GM21423 (cell line): Measurements from ENCODE around the gene GAA.

ENCODE experiments used
- ATAC-seq: cut with Tn5 transposase; IDR thresholded peaks from one replicate; pipeline ENCODE4 v1.9.1; 2021; ENCODE audit warnings: mild to moderate bottlenecking, moderate library complexity; ENCODE audit not compliant: unreplicated experiment

Gene GAA

GRCh38 chr17:80101011-80101945, at the start of gene GAA:
GAA (plus strand) TSS chr17:80101581; CDS start chr17:80104587, 3,006 bp downstream.
- peak; percentile 77 for ATAC-seq

- no peak for ATAC-seq
These were observed 49.7 kb upstream of the GAA start for GRCh38 chr17:80051681-80052080.

GRCh38 chr17:80053102-80053501, 48.3 kb upstream of the GAA start:
- no peak for ATAC-seq

- no peak for ATAC-seq
These were observed 45.8 kb upstream of the GAA start for GRCh38 chr17:80055597-80055996.

GRCh38 chr17:80058311-80058955, 42.9 kb upstream of the GAA start:
- ATAC-seq: no peak

- ATAC-seq: no peak
These were observed 40.7 kb upstream of the GAA start for GRCh38 chr17:80060644-80061043.

GRCh38 chr17:80061421-80061820, 40.0 kb upstream of the GAA start:
- no peak for ATAC-seq

GRCh38 chr17:80063830-80064585, 37.4 kb upstream of the GAA start:
- ATAC-seq: no peak

- ATAC-seq: no peak
These were observed 36.7 kb upstream of the GAA start for GRCh38 chr17:80064696-80065095.

- ATAC-seq: no peak
These were observed 35.8 kb upstream of the GAA start for GRCh38 chr17:80065478-80066170.

GRCh38 chr17:80067393-80067986, 33.9 kb upstream of the GAA start:
- no peak for ATAC-seq

- ATAC-seq: no peak
These were observed 32.8 kb upstream of the GAA start for GRCh38 chr17:80068301-80069222.

- no peak for ATAC-seq
These were observed 30.8 kb upstream of the GAA start for GRCh38 chr17:80070375-80071115.

- no peak for ATAC-seq
These were observed 30.1 kb upstream of the GAA start for GRCh38 chr17:80071116-80071841.

GRCh38 chr17:80072410-80072809, 29.0 kb upstream of the GAA start:
- no peak for ATAC-seq

- ATAC-seq: no peak
These were observed 21.3 kb upstream of the GAA start for GRCh38 chr17:80080081-80080480.

- ATAC-seq: no peak
These were observed 19.8 kb upstream of the GAA start for GRCh38 chr17:80081596-80081995.
